ENCODE data around the gene ISG15.

GRCh38 chr1:1044455-1045078, 31.3 kb downstream of the ISG15 start:
- TF ChIP-seq POLR2A (IDR thresholded peaks at IDR 0.05) = no peak
- TF ChIP-seq, protein P1, sequence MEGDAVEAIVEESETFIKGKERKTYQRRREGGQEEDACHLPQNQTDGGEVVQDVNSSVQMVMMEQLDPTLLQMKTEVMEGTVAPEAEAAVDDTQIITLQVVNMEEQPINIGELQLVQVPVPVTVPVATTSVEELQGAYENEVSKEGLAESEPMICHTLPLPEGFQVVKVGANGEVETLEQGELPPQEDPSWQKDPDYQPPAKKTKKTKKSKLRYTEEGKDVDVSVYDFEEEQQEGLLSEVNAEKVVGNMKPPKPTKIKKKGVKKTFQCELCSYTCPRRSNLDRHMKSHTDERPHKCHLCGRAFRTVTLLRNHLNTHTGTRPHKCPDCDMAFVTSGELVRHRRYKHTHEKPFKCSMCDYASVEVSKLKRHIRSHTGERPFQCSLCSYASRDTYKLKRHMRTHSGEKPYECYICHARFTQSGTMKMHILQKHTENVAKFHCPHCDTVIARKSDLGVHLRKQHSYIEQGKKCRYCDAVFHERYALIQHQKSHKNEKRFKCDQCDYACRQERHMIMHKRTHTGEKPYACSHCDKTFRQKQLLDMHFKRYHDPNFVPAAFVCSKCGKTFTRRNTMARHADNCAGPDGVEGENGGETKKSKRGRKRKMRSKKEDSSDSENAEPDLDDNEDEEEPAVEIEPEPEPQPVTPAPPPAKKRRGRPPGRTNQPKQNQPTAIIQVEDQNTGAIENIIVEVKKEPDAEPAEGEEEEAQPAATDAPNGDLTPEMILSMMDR (IDR thresholded peaks at IDR 0.05) = no peak

Measured in body of pancreas (tissue), 4 donors.